ENCODE data around the gene EIF3A.
A peak's percentile ranks its signal among the peaks of the same experiment; 100 is the strongest.

GRCh38 chr10:119006451-119007210 is 74.0 kb downstream of the EIF3A start:
- TF ChIP-seq, protein P1, sequence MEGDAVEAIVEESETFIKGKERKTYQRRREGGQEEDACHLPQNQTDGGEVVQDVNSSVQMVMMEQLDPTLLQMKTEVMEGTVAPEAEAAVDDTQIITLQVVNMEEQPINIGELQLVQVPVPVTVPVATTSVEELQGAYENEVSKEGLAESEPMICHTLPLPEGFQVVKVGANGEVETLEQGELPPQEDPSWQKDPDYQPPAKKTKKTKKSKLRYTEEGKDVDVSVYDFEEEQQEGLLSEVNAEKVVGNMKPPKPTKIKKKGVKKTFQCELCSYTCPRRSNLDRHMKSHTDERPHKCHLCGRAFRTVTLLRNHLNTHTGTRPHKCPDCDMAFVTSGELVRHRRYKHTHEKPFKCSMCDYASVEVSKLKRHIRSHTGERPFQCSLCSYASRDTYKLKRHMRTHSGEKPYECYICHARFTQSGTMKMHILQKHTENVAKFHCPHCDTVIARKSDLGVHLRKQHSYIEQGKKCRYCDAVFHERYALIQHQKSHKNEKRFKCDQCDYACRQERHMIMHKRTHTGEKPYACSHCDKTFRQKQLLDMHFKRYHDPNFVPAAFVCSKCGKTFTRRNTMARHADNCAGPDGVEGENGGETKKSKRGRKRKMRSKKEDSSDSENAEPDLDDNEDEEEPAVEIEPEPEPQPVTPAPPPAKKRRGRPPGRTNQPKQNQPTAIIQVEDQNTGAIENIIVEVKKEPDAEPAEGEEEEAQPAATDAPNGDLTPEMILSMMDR (IDR thresholded peaks at IDR 0.05) = no peak
- TF ChIP-seq POLR2AphosphoS5 (IDR thresholded peaks at IDR 0.05; ENCODE audit: low read depth, low read length) = peak; percentile 66
